NCI-H526 (cell line): Measurements from ENCODE around the gene LRFN4.

Experiments used
- DNase-seq, 2 experiments: peaks; one replicate each; lab custom pipeline; 2025; lab: John Stamatoyannopoulos, UW

LRFN4 gene

GRCh38 chr11:66889960-66890359 lies 33.1 kb downstream of the LRFN4 start:
- DNase-seq = no peak

GRCh38 chr11:66891851-66892660 lies 35.2 kb downstream of the LRFN4 start:
- no peak for DNase-seq

- DNase-seq = no peak
Measured at GRCh38 chr11:66892911-66893310, 36.0 kb downstream of the LRFN4 start.

- DNase-seq = no peak
Measured at GRCh38 chr11:66894141-66894540, 37.3 kb downstream of the LRFN4 start.

GRCh38 chr11:66901964-66902390 lies 45.1 kb downstream of the LRFN4 start:
- DNase-seq = no peak

GRCh38 chr11:66902486-66903177 lies 45.8 kb downstream of the LRFN4 start:
- DNase-seq = no peak

- DNase-seq = no peak
Measured at GRCh38 chr11:66904055-66904454, 47.2 kb downstream of the LRFN4 start.

- DNase-seq = no peak
Measured at GRCh38 chr11:66904561-66904960, 47.7 kb downstream of the LRFN4 start.

GRCh38 chr11:66904981-66905521 lies 48.2 kb downstream of the LRFN4 start:
- DNase-seq = no peak

GRCh38 chr11:66905631-66906030 lies 48.8 kb downstream of the LRFN4 start:
- no peak for DNase-seq

- DNase-seq = no peak
Measured at GRCh38 chr11:66906061-66906733, 49.3 kb downstream of the LRFN4 start.

- DNase-seq = no peak
Measured at GRCh38 chr11:66907751-66908630, 51.1 kb downstream of the LRFN4 start.

GRCh38 chr11:66909181-66909580 lies 52.3 kb downstream of the LRFN4 start:
- no peak for DNase-seq

GRCh38 chr11:66910016-66910415 lies 53.2 kb downstream of the LRFN4 start:
- DNase-seq = no peak
